GM12878 (cell line): ENCODE measurements around the gene CKLF. TPM values are rescaled to one million over a fixed set of nuclear protein-coding genes. Genes with fewer than 3 reads are reported as not detected.

ENCODE experiments used
- ATAC-seq: fragments of 200-7000 bp; cut with Tn5 transposase; 3 replicates; pipeline ENCODE4 v1.9.1; 2020; ENCODE audit warnings: mild to moderate bottlenecking, moderate library complexity
- BruUV-seq: library from RNA; stranded (reverse); fragments of 400-500 nt; replicated peaks from 2 replicates; lab custom pipeline; 2021; lab: Mats Ljungman, UMichigan
- CTCF ChIA-PET: fragments of 300-600 bp; sonication (Branson Sonifier 250); formaldehyde crosslinking; extraction: SDS; loops from one replicate; lab custom pipeline; 2021; ENCODE audit warnings: inconsistent platforms; lab: Yijun Ruan, JAX
- POLR2A ChIA-PET: fragments of 350-600 bp; formaldehyde crosslinking; extraction: SDS; loops from one replicate; lab custom pipeline; 2021; ENCODE audit warnings: inconsistent platforms; lab: Charles Lee
- RAD21 ChIA-PET: fragments of 300-600 bp; sonication (Branson Sonifier 250); formaldehyde crosslinking; loops from one replicate; lab custom pipeline; 2023; ENCODE audit warnings: antibody characterized with exemption; ENCODE audit not compliant: unreplicated experiment; lab: Charles Lee
- SMC1A ChIA-PET: fragments of 300-600 bp; sonication (Branson Sonifier 250); formaldehyde crosslinking; loops from one replicate; lab custom pipeline; 2023; ENCODE audit not compliant: unreplicated experiment, uncharacterized antibody; lab: Charles Lee
- DNase-seq: peaks from one replicate; pipeline ENCODE4 v3.0.0-alpha.2; 2011; ENCODE audit warnings: low read depth, low spot score
- FAIRE-seq: peaks from 3 replicates; lab custom pipeline; 2011; peaks lifted over from hg19 to GRCh38; lab: Jason Lieb, UNC
- H2AFZ ChIP-seq: 2 replicates; pipeline ENCODE4 v1.6.0; 2011; ENCODE audit warnings: low read depth, low read length, control low read depth; ENCODE audit not compliant: control insufficient read depth
- H3K27ac ChIP-seq: 2 replicates; pipeline ENCODE4 v1.5.1; 2011; ENCODE audit warnings: control low read depth; ENCODE audit not compliant: control insufficient read depth, insufficient read depth
- H3K27me3 ChIP-seq, 2 experiments: replicated peaks in 1 of 2; 2 replicates each; pipeline versions ENCODE4 v1.6.0 to v1.6.1; 2011; ENCODE audit warnings: low read length in 1 of 2; ENCODE audit not compliant: control insufficient read depth in 2 of 2, insufficient read depth in 2 of 2
- H3K36me3 ChIP-seq, 2 experiments: 2 replicates each; pipeline ENCODE4 v1.5.1; 2011; ENCODE audit warnings: low read length in 1 of 2; ENCODE audit not compliant: control insufficient read depth in 2 of 2, insufficient read depth in 2 of 2
- H3K4me1 ChIP-seq: 2 replicates; pipeline ENCODE4 v1.6.1; 2011; ENCODE audit warnings: mild to moderate bottlenecking, low read length, moderate library complexity, mixed read lengths; ENCODE audit not compliant: control insufficient read depth, insufficient read depth
- H3K4me2 ChIP-seq: 2 replicates; pipeline ENCODE4 v1.6.0; 2011; ENCODE audit warnings: control low read depth; ENCODE audit not compliant: control insufficient read depth, insufficient read depth
- H3K4me3 ChIP-seq: fragments of 200-600 bp; sonication (generic); 2 replicates; pipeline ENCODE4 v1.5.1; 2016
- H3K79me2 ChIP-seq: 2 replicates; pipeline ENCODE4 v1.6.0; 2011; ENCODE audit warnings: low read length; ENCODE audit not compliant: control insufficient read depth, insufficient read depth
- H3K9ac ChIP-seq: 2 replicates; pipeline ENCODE4 v1.8.0; 2011; ENCODE audit warnings: low read length, control low read depth, mixed read lengths; ENCODE audit not compliant: control insufficient read depth, insufficient read depth
- H3K9me3 ChIP-seq: replicated peaks from 3 replicates; pipeline ENCODE4 v1.5.1; 2011; ENCODE audit warnings: mild to moderate bottlenecking, low read length; ENCODE audit not compliant: control insufficient read depth, insufficient read depth
- H4K20me1 ChIP-seq: 2 replicates; pipeline ENCODE4 v1.6.0; 2011; ENCODE audit not compliant: control insufficient read depth, insufficient read depth
- BMI1 ChIP-seq: fragments of 450-650 bp; IDR thresholded peaks from 2 replicates; pipeline ENCODE4 v1.6.1; 2016; ENCODE audit warnings: mild to moderate bottlenecking, moderate library complexity, borderline replicate concordance
- HDAC2 ChIP-seq: fragments of 200-600 bp; sonication (generic); IDR thresholded peaks from 2 replicates; pipeline ENCODE4 v1.6.1; 2017
- IKZF2 ChIP-seq, 2 experiments: fragments of 450-650 bp; IDR thresholded peaks; 2 replicates each; pipeline ENCODE4 v1.6.1; 2017; ENCODE audit warnings: mild to moderate bottlenecking in 2 of 2, moderate library complexity in 2 of 2
- NFXL1 ChIP-seq: fragments of 450-650 bp; IDR thresholded peaks from 2 replicates; pipeline ENCODE4 v1.6.1; 2017; ENCODE audit warnings: antibody characterized with exemption, mild to moderate bottlenecking, borderline replicate concordance
- PRDM15 ChIP-seq: fragments of 450-650 bp; formaldehyde crosslinking; IDR thresholded peaks from 2 replicates; pipeline ENCODE4 v1.4.0; 2020; ENCODE audit warnings: mild to moderate bottlenecking, moderate library complexity
- RCOR1 ChIP-seq: conservative IDR thresholded peaks from 2 replicates; pipeline ENCODE4 v1.6.1; 2012; ENCODE audit warnings: low read depth, low read length, improper control_type of control experiment
- WGBS: methylation state at CpG from one replicate; pipeline ENCODE4 v1.1.6; 2016; ENCODE audit warnings: low lambda C conversion rate; ENCODE audit not compliant: insufficient replicate concordance, insufficient coverage; ENCODE audit errors: missing lambda C conversion rate; 5-methylcytosine and 5-hydroxymethylcytosine counted together
- in situ Hi-C: fragments of 300-500 bp; cut with MboI; formaldehyde crosslinking; loops from 9 replicates; pipeline ENCODE4 v1.14.3; 2018; ENCODE audit warnings: mixed read lengths
- intact Hi-C: fragments of 100-400 bp; cut with micrococcal nuclease; formaldehyde crosslinking; loops from one replicate; pipeline ENCODE4 v1.14.2; 2022; ENCODE audit not compliant: unreplicated experiment
- polyA plus RNA-seq, 11 experiments: library from polyadenylated mRNA; depleted of rRNA in 4 of 11; unstranded in 6 of 11; stranded (reverse) in 5 of 11; fragments of >200 nt; fragmentation: Nextera tagmentation in 4 of 11; fragmentation: Illumina TruSeq in 1 of 11; extraction: Ambion mirVana in 4 of 11; extraction: Trizol in 1 of 11; gene quantifications; 1 replicate in 1 of 11; 2 replicates in 10 of 11; pipeline versions ENCODE4 v1.2.1 to v1.2.3, GENCODE V29; 2011 to 2016; ENCODE audit warnings: inconsistent platforms in 2 of 11, missing spikeins in 2 of 11, low read depth in 1 of 11
- total RNA-seq, 4 experiments: library from RNA; depleted of rRNA in 3 of 4; stranded (reverse); fragments of >200 nt in 3 of 4; fragmentation: Illumina TruSeq in 1 of 4; extraction: Trizol in 1 of 4; gene quantifications; 2 replicates each; pipeline versions ENCODE4 v1.2.1 to v1.2.3, GENCODE V29; 2013 to 2021

The CKLF gene
- total and polyA plus RNA-seq, 10 of the 15 experiments (the other 5 are each of a cell fraction or from before 2014, with no cell fraction given) = 40.8 to 193 (median 109) TPM

GRCh38 chr16:66543541-66543940, 8.8 kb upstream of the CKLF start:
- DNase-seq (no peak), ATAC-seq (no peak), FAIRE-seq (no peak)
- H3K4me1 ChIP-seq = peaks cover 9% of the 10 kb centered on the region
- TF ChIP-seq NFXL1 (no peak), HDAC2 (no peak), PRDM15 (CRISPR knock-in tag) (no peak), IKZF2 (IDR thresholded peaks at IDR 0.05) (no peak), RCOR1 (no peak), BMI1 (no peak)
- ChIA-PET CTCF (interaction anchor here (0.9 to 3.0 kb wide), 4 partner anchors 14 to 34 kb away, joined by 3 to 12 read pairs (median 4); no protein-coding TSS in a partner anchor), POLR2A (interaction anchor here (1.2 to 2.2 kb wide), 3 partner anchors 9 to 16 kb away, joined by 3 to 5 read pairs (median 5); partner anchors contain the start of gene CKLF), RAD21 (interaction anchor here (0.7 to 1.8 kb wide), 2 partner anchors 18 to 20 kb away, joined by 3 to 8 read pairs; no protein-coding TSS in a partner anchor), SMC1A (interaction anchor here (0.6 to 5.3 kb wide), 7 partner anchors 10 to 126 kb away, joined by 3 to 19 read pairs (median 4); no protein-coding TSS in a partner anchor)
- no peak overlapping the region for H3K4me2 ChIP-seq
- 23% methylated on average over 6 of the region's 6 CpGs for WGBS
- H3K27ac ChIP-seq = no peak overlapping the region
- no peaks in the 10 kb centered on the region for H3K9me3 ChIP-seq
- in situ Hi-C loops = loop anchor here (25.0 kb wide), 1 partner anchor 494 kb away; the partner anchor contains the start of gene CBFB
- H3K4me3 ChIP-seq = no peak overlapping the region
- H3K79me2 ChIP-seq = no peaks in the 10 kb centered on the region
- intact Hi-C loops = no loop called here
- no peak overlapping the region for H2AFZ ChIP-seq
- H4K20me1 ChIP-seq = no peaks in the 10 kb centered on the region
- H3K36me3 ChIP-seq = no peaks in the 10 kb centered on the region
- H3K27me3 ChIP-seq = no peaks in the 10 kb centered on the region
- no TSS peak for BruUV-seq
- H3K9ac ChIP-seq = no peak overlapping the region
